ENCODE results near the gene COL13A1.

The COL13A1 gene

GRCh38 chr10:69863580-69863979 is 61.9 kb downstream of the COL13A1 start:
- no peaks in the 10 kb centered on the region for H3K27me3 ChIP-seq (ENCODE audit: control insufficient read depth, insufficient read depth, low read length)
- no peak overlapping the region for H2AFZ ChIP-seq
- H3K79me2 ChIP-seq = no peaks in the 10 kb centered on the region
- no peak for TF ChIP-seq CTCF (IDR thresholded peaks at IDR 0.05)
- no peaks in the 10 kb centered on the region for H3K9me3 ChIP-seq (ENCODE audit: control insufficient read depth, low read length)
- no peak overlapping the region for H3K4me2 ChIP-seq (ENCODE audit: low read length)
- no peak overlapping the region for H3K4me3 ChIP-seq (ENCODE audit: low read depth, low read length)
- no peaks in the 10 kb centered on the region for H3K36me3 ChIP-seq (ENCODE audit: control insufficient read depth, insufficient read depth, low read length)
- H3K4me1 ChIP-seq = peaks cover 31% of the 10 kb centered on the region
- no peak overlapping the region for H3K9ac ChIP-seq
- H3K27ac ChIP-seq = no peak overlapping the region

GRCh38 chr10:69864321-69864720 is 62.6 kb downstream of the COL13A1 start:
- Histone ChIP-seq H3K4me1 (peaks cover 28% of the 10 kb centered on the region), H3K27ac (no peak overlapping the region), H3K9me3 (ENCODE audit: control insufficient read depth, low read length) (no peaks in the 10 kb centered on the region), H3K4me3 (ENCODE audit: low read depth, low read length) (no peak overlapping the region), H2AFZ (no peak overlapping the region), H3K79me2 (no peaks in the 10 kb centered on the region), H3K4me2 (ENCODE audit: low read length) (no peak overlapping the region), H3K27me3 (ENCODE audit: control insufficient read depth, insufficient read depth, low read length) (no peaks in the 10 kb centered on the region), H3K36me3 (ENCODE audit: control insufficient read depth, insufficient read depth, low read length) (no peaks in the 10 kb centered on the region), H3K9ac (no peak overlapping the region)
- TF ChIP-seq CTCF (IDR thresholded peaks at IDR 0.05) = no peak

- Histone ChIP-seq H3K36me3 (ENCODE audit: control insufficient read depth, insufficient read depth, low read length) (no peaks in the 10 kb centered on the region), H3K4me2 (ENCODE audit: low read length) (no peak overlapping the region), H3K27ac (no peak overlapping the region), H3K9ac (no peak overlapping the region), H3K4me3 (ENCODE audit: low read depth, low read length) (no peak overlapping the region), H3K27me3 (ENCODE audit: control insufficient read depth, insufficient read depth, low read length) (no peaks in the 10 kb centered on the region), H3K9me3 (ENCODE audit: control insufficient read depth, low read length) (no peaks in the 10 kb centered on the region), H3K79me2 (no peaks in the 10 kb centered on the region), H3K4me1 (peaks cover 17% of the 10 kb centered on the region), H2AFZ (no peak overlapping the region)
- TF ChIP-seq CTCF (IDR thresholded peaks at IDR 0.05) = no peak
Observed at GRCh38 chr10:69865450-69865849, 63.7 kb downstream of the COL13A1 start.

- no peak overlapping the region for H3K9ac ChIP-seq
- H3K27ac ChIP-seq = no peak overlapping the region
- H3K4me1 ChIP-seq = peaks cover 9% of the 10 kb centered on the region
Observed at GRCh38 chr10:69866246-69866687, 64.6 kb downstream of the COL13A1 start.

More at GRCh38 chr10:69866246-69866687, 64.6 kb downstream of the COL13A1 start:
- no peak overlapping the region for H3K4me2 ChIP-seq (ENCODE audit: low read length)
- no peak for TF ChIP-seq CTCF (IDR thresholded peaks at IDR 0.05)
- no peaks in the 10 kb centered on the region for H3K9me3 ChIP-seq (ENCODE audit: control insufficient read depth, low read length)
- H3K36me3 ChIP-seq (ENCODE audit: control insufficient read depth, insufficient read depth, low read length) = no peaks in the 10 kb centered on the region
- H3K4me3 ChIP-seq (ENCODE audit: low read depth, low read length) = no peak overlapping the region
- H3K27me3 ChIP-seq (ENCODE audit: control insufficient read depth, insufficient read depth, low read length) = no peaks in the 10 kb centered on the region
- H2AFZ ChIP-seq = peak overlapping the region; percentile 51
- H3K79me2 ChIP-seq = no peaks in the 10 kb centered on the region
